Skin of body (tissue), 2 donors: Measurements from ENCODE around the gene HTT-AS. TPM values are rescaled to one million over a fixed set of nuclear protein-coding genes. Genes with fewer than 3 reads are reported as not detected.
"Not testable (repeated sequence)": the region's sequence is repeated elsewhere in the genome, so short reads cannot be mapped to it uniquely, and the experiment has no call there.

ENCODE experiments used
- DNase-seq: peaks from one replicate; lab custom pipeline; 2025; lab: John Stamatoyannopoulos, UW
- total RNA-seq: library from RNA; depleted of rRNA; stranded (reverse); fragments of >200 nt; gene quantifications from one replicate; pipeline ENCODE4 v1.2.3, GENCODE V29; 2014

HTT-AS gene
- total RNA-seq, 1 donor from 2014 or later = not detected

- not testable (repeated sequence) for DNase-seq
Observed at GRCh38 chr4:3051141-3051897, 23.0 kb downstream of the HTT-AS start.

- DNase-seq = no peak
Observed at GRCh38 chr4:3047464-3048286, 26.7 kb downstream of the HTT-AS start.

- DNase-seq = no peak
Observed at GRCh38 chr4:3046623-3047022, 27.7 kb downstream of the HTT-AS start.

DNA sequence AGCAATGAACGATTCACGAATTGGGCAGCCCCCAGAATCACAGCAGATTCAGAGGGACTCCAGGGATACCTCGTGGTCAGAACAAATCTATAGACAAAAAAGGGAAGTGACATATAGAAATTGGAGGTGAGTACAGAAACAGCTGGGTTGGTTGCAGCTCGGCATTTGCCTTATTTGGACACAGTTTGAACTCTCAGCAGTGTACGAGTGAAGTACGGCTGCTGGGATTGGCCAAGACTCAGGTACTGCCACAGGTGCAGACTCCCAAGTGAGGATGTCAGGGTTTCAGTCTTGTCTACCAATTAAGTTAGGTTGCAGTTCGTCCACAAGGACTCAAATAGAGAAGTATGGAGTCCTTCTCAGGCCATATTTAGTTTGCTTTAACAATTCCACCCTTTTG is 28.2 kb downstream of the HTT-AS start:
- DNase-seq = no peak

- DNase-seq = no peak
Observed at GRCh38 chr4:3044870-3045819, 29.2 kb downstream of the HTT-AS start.

DNA sequence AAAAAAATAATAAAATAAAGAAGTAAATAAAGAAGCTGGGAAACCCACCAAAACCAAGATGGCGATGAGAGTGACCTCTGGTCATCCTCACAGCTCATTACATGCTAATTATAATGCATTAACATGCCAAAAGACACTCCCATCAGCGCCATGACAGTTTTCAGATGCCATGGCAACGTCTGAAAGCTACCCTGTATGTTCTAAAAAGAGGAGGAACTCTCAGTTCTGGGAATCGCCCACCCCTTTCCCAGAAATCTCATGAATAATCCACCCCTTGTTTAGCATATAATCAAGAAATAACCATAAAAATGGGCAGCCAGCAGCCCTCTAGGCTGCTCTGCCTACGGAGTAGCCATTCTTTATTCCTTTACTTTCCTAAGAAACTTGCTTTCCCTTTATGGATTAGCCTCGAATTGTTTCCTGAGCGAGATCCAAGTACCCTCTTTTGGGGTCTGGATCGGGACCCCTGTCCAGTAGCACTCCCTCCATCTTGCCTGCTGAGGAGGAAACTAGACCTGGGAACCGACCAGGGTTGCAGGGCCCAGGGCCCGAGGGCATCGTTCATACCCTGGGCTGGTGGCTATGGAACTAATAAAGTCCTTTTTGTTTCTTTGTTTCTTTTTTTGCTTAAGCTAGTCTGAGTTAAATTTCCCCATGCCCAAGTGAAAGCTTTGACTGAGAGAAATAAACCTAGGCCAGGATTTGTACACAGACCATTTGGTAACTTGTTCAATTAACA is 30.9 kb downstream of the HTT-AS start:
- DNase-seq = no peak

GRCh38 chr4:3042226-3042625 is 32.1 kb downstream of the HTT-AS start:
- no peak for DNase-seq

DNA sequence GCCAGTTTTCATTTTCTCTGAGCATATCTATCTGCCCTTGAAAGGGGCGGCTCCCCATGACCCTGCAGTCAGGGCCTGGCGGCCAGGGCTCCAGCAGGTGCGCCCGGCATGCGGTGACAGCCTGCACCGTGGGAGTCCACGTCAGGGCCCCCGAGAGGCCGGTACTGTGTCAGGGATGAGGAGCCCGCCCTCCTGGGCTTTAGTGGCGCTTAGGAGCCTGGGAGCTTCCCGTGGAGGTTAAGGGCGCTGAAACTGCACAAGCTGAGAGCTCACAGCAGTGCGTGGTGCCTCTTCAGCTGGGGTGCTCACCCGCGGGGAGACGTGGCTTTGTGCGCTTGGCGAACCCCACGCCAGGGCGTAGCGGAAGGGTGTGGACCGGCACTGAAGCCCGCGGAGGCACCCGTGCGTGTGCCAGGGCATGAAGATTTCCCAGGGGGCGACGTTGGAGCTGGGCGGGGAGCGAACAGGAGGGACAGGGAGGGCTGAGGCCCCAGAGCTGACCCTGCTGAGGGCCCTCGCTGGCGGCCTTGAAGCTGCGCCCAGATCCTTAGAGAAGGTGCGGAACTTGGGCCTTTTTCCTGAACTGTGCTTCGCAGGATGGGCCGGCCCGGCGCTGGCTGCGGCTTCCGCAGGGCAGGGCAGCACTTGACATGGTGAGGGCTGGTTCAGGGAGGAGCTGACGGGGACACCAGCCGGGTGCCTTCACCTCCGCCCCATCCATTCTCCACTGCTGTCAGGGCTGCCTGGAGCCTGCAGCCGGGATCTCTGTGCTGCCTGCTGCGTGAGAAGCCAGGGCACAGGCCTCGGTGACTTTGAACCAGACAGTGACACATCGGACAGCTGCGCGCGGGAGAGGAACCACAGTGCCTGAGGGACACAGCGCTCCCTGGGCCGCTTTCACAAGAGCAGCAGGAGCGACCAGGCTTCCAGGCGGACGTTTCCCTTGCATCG is 32.9 kb downstream of the HTT-AS start:
- no peak for DNase-seq

GRCh38 chr4:3040452-3041191 is 33.7 kb downstream of the HTT-AS start:
- DNase-seq = no peak

DNA sequence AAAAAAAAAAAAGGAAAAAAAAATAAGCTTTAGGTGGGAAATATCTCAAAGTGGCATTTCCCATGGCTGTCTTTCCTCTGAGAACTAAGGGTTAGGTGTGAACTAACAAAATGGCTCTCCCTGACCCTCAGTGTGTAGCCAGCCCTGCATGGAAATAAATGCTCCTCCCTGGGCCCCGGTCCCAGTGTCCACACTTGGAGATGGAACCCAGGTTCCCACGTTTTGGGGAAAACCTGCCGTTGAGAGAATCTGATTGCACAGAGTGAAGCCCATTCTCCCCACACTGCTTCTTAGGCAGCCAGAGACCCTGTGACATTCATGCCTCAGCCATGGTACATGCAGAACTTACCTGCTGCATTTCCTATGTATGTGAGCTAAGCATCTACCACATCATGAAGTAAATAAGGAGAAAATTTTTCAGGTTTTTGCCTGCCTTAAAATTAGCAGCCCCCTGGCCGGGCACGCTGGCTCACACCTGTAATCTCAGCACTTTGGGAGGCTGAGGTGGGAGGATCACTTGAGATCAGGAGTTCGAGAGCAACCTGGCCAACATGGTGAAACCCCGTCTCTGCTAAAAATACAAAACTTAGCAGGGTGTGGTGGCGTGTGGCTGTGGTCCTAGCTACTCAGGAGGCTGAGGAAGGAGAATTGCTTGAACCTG is 34.5 kb downstream of the HTT-AS start:
- no peak for DNase-seq

GRCh38 chr4:3037957-3038461 is 36.3 kb downstream of the HTT-AS start:
- no peak for DNase-seq

DNA sequence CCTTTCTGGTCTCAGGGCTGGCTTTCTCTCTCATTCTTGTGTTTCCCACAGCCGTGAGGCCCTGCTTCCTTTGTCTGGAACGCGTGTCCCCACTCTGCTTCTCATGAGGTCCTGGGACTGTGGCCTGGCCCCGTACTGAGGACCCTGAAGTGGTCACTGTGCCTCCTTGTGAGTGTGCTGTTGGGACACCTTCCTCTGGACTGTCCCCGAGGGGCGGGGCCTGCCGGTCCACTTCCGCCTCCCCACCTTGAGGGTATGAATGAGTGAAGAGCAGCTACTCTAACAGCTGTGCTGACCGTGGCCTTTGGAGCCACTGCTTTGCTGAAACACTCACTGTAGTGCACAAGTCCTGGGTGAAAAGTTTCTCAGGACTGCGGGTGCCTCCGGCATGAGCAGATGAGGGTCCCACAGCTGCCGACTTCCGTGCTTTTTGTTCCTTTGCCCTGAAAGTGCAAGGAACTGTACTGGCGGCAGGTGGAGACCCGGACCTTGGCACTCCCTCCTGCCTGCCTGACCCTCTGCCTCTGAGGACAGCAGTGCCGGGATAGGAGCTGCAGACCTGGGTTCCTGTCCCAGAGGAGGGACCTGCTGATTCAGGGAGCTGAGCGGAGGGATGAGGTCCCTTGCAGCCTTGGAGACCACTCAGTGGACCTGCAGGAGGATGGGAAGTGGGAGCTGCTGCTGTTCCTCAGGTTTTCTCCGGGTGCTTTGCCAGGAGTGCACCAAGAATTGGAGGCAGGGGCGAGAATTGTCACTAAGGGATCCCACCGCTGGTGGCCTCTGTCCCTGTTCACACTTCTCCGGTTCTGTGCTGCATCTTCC is 38.0 kb downstream of the HTT-AS start:
- DNase-seq = no peak

- DNase-seq = no peak
Observed at GRCh38 chr4:3035674-3036073, 38.7 kb downstream of the HTT-AS start.

DNA sequence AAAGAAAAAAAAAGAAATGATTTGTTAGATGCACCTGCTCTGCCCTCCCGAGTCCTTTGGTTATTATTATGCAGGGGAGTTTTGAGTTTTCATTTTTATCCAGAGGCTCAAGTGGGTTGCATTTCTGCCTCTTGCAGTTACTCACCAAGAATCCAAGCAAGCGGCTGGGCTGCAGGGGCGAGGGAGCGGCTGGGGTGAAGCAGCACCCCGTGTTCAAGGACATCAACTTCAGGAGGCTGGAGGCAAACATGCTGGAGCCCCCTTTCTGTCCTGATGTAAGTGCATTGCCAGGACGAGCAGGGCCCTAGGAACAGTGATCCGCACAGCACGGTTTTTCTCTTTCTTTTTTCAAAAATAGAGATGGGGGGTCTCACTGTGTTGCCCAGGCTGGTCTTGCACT is 39.1 kb downstream of the HTT-AS start:
- no peak for DNase-seq

- no peak for DNase-seq
Observed at GRCh38 chr4:3034231-3034630, 40.1 kb downstream of the HTT-AS start.

DNA sequence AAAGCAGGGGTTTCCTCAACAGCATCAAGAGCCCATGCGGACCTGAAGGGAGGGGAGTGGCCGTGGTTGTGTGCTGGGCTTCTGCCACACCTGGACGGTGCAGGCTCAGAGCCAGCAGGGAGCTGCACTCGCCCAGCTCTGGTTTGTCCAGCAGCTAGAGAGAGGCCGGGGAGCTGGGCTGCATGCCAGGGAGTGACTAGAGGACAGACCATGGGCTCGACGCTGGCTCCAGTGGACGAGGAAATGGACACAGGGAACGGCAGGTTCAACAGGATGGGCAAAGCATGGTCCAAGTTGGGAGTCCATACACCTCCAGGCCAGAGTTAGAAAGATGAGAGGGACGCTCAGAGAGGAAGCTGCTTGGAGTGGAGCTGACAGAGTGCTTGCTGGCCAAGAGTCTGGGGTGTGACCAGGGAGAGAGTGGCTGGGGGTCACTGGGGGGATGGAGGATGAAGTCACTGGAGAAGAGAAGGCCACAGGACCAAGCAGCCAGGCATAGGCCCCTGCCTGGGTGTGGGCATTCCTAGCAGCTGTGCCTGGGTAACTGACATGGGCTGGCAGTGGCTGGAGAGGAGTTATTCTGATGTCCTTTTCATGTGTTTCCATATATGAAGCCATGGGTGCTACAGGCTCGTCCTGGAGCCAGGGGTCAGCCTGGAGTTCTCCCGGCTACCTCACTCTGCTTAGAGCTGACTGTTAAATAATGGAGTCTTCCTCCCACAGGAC is 42.8 kb downstream of the HTT-AS start:
- no peak for DNase-seq
